A549 (cell line): ENCODE results near the gene NLRP1.

Experiments
- CTCF ChIP-seq: fragments of >200 bp; sonication (Bioruptor Twin); formaldehyde crosslinking; IDR thresholded peaks from 3 replicates; pipeline ENCODE4 v1.5.1; 2016
- MAZ ChIP-seq: fragments of 150-350 bp; IDR thresholded peaks from 2 replicates; pipeline ENCODE4 v1.6.1; 2014; ENCODE audit warnings: antibody characterized with exemption, low read depth, low read length, borderline replicate concordance
- RCOR1 ChIP-seq: fragments of 150-350 bp; IDR thresholded peaks from 2 replicates; pipeline ENCODE4 v1.6.1; 2014; ENCODE audit warnings: antibody characterized with exemption, low read length, low read depth
- RFX5 ChIP-seq: fragments of 450-650 bp; IDR thresholded peaks from 2 replicates; pipeline ENCODE4 v1.7.1; 2014; ENCODE audit warnings: antibody characterized with exemption, mild to moderate bottlenecking, moderate library complexity
- USF2 ChIP-seq: fragments of 450-650 bp; IDR thresholded peaks from 2 replicates; pipeline ENCODE4 v1.6.1; 2014; ENCODE audit warnings: antibody characterized with exemption

- TF ChIP-seq CTCF = no peak
- no peak for TF ChIP-seq RFX5
- TF ChIP-seq RCOR1 = no peak
- TF ChIP-seq MAZ = no peak
- TF ChIP-seq USF2 = no peak
Observed at GRCh38 chr17:5511401-5512225, 72.7 kb downstream of the NLRP1 start.
